Germinal center (tissue), 1 donor: ENCODE data around the gene MRLN.
"Not testable (repeated sequence)": the region's sequence is repeated elsewhere in the genome, so short reads cannot be mapped to it uniquely, and the experiment has no call there.

Experiments used
- DNase-seq: peaks from one replicate; pipeline ENCODE4 v3.0.0; 2012; ENCODE audit warnings: mixed read lengths, low spot score

The MRLN gene

GRCh38 chr10:59753267-59753666 lies at the start of gene MRLN:
TSS of gene MRLN (minus strand) at chr10:59753455.
- no peak for DNase-seq

DNA sequence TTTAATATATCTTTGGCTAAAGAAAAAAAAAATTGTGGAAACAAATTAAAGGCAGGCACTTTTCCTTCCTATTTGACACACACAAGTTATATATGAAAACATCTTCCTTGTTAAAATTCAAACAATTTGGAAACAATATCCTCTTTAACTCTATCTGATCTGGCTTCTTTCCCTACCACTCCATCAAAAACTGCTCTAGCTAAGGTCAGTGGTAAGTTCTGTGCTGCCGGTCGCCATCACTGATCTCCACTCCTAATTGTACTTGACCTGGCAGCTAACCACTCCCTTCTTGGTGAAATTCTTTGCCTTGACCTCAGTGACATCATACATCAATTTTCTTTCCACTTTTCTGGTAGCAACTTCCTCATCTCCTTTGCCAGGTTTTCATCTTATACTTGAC lies 47.9 kb upstream of the MRLN start:
- no peak for DNase-seq

DNA sequence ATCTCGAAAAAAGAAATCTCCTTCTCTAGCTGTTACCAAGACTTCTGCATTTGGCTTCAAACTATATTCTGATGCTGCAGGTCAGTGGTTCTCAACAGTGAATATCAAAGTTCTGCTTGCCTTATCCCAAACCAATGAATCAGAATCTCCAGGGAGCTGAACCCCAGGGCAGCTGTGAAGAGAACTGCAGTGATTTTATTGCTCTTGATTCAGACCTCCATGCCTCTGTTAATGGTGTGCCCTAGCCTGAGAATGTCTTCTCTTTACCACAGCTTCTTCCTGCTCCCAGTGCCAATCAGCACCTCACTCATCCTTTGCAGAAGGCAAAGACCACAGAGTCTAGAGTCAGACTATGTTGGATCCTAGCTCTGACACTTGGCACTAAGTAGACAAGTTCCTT lies 46.2 kb upstream of the MRLN start:
- no peak for DNase-seq

- DNase-seq = no peak
Observed at GRCh38 chr10:59793919-59794318, 40.7 kb upstream of the MRLN start.

DNA sequence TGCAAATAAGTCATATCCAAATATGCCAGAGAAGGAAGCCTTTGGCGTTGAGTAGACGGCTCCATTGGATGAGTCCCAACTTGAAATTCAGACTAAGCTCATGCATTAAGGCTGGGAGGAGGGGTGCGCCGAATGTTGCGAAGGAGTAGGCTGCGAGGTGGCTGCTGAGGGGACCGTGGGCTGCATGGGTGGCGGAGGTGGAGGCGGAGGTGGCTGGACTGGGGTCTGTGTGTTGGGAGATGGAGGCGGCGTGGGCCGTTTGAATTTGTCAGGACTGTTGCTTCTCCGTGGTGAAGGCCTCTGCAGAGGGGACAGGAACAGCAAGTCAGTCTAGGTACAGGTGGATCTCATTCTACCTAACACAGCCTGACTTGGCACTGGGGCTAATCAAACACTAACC lies 39.6 kb upstream of the MRLN start:
- DNase-seq = no peak

DNA sequence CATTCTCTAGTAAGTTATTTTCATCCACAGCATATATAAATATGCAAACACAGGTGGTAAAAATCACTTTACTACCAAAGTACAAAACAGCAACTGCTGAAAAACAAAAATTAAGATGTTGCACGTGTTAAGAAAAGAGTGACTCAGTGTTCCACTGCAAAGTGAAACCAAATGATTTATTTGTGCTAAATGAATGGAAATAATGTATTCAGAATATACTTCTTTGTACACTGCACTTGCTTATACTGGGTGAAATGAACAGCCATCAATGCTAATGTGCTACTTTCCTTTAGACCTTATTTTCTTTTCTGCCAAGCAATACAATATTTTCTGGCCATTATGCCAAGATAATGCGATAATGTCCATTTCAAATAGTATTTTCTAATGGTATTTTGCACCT lies 38.3 kb upstream of the MRLN start:
- DNase-seq = no peak

DNA sequence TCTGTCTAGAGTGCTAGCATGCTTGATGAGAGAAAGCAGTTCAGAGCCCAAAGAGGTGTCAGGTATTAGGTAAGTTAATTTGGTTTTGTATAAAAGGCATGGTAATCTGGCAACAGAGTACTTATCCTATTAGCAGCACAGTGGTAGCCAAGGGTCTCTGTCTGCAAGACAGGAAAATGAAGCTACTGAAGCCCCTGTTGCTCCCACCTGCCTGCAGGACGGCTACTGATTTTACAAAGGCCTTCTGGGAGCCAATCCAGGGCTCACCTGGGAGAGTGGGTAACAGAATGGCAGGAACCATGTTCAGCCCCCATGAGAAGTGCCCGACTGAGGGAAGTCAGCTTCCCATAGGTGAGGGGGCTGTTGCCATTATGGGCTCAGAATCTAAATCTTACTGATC lies 36.8 kb upstream of the MRLN start:
- not testable (repeated sequence) for DNase-seq

GRCh38 chr10:59788914-59789313 lies 35.7 kb upstream of the MRLN start:
- not testable (repeated sequence) for DNase-seq

- not testable (repeated sequence) for DNase-seq
Observed at GRCh38 chr10:59787032-59787431, 33.8 kb upstream of the MRLN start.

DNA sequence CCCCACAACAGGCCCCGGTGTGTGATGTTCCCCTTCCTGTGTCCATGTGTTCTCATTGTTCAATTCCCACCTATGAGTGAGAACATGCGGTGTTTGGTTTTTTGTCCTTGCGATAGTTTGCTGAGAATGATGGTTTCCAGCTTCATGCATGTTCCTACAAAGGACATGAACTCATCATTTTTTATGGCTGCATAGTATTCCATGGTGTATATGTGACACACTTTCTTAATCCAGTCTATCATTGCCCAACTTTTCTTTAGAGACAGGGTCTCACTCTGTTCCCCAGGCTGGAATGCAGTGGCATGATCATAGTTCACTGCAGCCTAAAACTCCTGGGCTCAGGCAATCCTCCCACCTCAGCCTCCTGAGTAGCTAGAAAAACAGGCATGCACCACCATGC lies 32.2 kb upstream of the MRLN start:
- DNase-seq = not testable (repeated sequence)

DNA sequence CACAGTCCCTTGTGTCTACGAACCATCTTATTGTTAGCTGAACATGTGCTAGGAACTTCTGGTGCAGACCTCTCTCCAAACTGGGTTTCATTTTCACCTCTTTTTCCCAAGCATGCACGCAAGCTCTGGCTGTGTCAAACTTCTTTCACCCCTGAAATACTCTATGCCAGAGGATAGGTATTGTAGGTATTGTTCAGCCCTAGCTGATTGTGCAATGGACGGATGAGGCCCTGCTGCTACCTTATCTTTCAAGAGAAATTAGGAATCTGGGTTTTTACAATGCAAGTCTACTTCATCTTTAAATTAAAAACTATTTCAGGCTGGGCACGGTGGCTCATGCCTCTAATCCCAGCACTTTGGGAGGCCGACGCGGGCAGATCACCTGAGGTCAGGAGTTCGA lies 28.3 kb upstream of the MRLN start:
- no peak for DNase-seq

DNA sequence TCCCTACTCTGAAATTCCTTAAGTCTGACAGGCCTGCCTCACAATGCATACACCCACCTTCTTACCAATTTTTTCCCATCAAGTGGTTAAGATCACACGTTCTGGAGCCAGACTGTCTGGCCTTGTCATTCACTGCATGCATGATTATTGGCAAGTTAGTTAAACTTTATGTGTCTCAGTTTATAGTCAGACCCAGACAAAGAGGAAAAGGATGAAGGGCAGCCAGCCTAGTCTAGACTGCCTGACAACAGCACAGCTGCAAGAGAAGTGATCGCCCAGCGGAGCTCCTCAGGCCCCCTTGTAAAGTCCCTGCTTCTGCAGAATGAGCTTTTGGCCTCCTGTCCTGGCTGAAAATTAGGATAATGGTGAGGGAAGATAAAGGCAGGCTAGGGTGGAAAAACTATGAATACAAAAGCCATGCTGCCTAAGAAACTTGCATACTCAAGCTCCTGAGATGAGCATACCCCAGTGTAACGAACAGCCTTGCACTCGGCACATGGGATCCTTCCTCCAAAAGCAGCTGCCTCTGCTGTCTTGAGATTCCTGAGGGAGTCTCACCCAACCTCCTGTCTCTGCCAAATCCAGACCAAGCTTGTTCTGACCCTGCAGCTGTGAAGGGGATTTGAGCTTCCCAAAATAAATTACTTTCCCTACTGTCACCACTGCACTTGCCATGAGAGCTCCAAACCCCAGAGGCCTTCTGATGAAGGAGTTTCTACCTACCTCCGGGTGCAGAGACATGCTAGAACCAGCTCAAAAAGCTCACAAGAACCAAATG lies 26.7 kb upstream of the MRLN start:
- DNase-seq = no peak

- DNase-seq = no peak
Observed at GRCh38 chr10:59774451-59774850, 21.2 kb upstream of the MRLN start.

DNA sequence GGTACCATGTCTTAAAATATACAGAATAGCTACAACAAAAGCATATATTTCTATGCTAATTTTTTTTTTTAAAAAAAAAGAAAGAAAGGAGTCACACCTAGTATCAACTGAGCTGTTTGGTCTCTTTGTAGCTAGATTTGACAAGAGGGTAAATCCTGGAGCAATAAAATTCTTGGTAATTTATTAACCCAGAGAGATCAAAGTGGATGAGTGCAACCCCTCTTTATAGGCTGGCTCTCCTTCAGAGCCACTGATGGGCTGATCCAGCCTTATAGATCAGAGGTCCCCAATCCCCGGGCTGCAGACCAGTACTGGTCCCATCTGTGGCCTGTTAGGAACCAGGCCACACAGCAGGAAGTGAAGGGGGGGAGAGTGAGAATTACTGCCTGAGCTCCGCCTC lies 19.8 kb upstream of the MRLN start:
- no peak for DNase-seq

GRCh38 chr10:59771162-59771807 lies 18.0 kb upstream of the MRLN start:
- DNase-seq = no peak

DNA sequence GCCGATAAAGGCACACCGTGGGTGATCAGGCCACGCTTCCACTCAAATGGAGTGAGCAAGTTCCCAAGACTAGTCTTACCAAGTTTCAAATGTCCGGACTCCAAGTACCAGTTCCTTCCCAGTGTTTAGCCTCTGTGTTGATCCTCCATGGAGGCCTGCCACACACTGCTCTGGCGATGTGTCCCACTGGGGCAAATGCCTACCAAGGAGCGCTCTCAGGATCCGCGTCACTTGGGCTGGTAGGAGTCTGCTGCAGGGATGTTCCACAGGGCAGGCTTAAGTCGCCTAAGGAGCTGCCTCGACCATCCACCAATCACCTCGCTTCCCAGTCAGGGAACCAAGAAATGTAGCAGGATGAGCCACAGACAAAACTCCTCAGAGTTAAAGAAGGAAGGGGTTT lies 17.4 kb upstream of the MRLN start:
- DNase-seq = no peak

DNA sequence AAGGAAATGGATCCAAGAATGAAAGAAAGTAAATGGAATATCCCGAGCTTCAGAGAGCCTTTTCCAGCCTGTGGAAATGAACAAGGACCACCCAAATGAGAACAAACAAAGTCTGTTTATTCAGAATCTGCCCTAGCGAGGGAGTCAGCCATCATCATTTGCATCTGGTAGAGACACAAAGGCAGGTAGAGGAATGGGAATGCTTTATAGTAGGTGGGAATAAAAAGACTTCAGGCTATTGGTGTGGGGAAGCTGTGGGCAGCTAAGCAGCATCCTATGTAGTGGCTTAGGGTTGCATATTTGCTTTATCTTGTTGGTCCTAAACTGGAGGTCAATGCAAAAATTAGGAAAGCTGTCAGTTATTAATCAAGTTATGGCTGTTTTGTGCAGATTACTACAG lies 9.2 kb upstream of the MRLN start:
- no peak for DNase-seq

GRCh38 chr10:59757966-59758365 lies 4.7 kb upstream of the MRLN start:
- no peak for DNase-seq

DNA sequence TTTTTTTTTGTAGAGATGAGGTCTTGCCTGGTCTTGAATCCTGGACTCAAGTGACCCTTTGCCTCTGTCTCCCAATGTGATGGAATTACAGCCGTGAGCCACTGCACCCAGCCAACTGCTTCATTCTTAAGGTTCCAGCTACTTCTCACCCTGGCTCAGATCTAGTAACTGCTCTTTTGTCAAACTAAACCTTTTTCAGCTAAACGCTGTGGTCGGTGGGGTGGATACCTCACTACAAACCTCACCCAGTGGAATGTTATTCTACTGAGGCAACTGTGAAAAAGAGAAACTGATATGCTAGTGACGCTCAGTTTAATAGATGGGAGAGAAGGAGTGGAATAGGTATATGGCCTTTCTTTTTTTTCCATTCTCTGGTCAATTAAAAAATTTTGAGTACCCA lies 1.7 kb upstream of the MRLN start:
- no peak for DNase-seq

- no peak for DNase-seq
Observed at GRCh38 chr10:59752278-59752940, 846 bp downstream of the MRLN start.

- DNase-seq = no peak
Observed at GRCh38 chr10:59750155-59750945, 2.9 kb downstream of the MRLN start.

DNA sequence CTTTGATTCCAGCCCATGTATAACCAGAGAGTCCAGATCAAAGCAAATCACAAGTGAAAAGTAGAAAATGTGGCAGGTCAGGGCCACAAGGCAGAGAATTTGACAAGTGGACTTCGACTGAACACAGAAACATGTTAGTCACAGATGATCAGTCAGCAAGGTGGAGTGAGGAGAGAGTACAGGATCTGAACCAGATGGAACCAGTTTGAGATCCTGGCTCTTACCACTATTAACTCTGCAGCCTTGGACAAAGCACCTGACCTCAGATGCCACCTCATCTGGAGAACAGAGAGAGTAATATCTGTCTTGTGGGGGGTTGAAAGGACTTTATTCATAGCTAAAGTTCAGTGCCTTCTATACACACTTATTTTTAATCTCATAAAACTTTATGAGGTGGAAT lies 4.4 kb downstream of the MRLN start:
- no peak for DNase-seq
